A549 (cell line): ENCODE measurements around the gene PCDHGA10. TPM values are rescaled to one million over a fixed set of nuclear protein-coding genes. Genes with fewer than 3 reads are reported as not detected.
"Not testable (repeated sequence)": the region's sequence is repeated elsewhere in the genome, so short reads cannot be mapped to it uniquely, and the experiment has no call there.

Source experiments
- ATAC-seq, 2 experiments: fragments of 200-7000 bp in 1 of 2; fragments of >200 bp in 1 of 2; cut with Nextera tagmentation in 1 of 2; cut with Tn5 transposase in 1 of 2; 3 replicates each; pipeline versions ENCODE4 v1.8.0 to v1.9.1; 2018 to 2020; ENCODE audit warnings: mild to moderate bottlenecking in 1 of 2, moderate library complexity in 1 of 2
- CTCF ChIA-PET: fragments of 300-600 bp; sonication (Branson Sonifier 250); formaldehyde crosslinking; extraction: SDS; loops from one replicate; lab custom pipeline; 2021; ENCODE audit warnings: antibody characterized with exemption, inconsistent platforms; lab: Yijun Ruan, JAX
- POLR2A ChIA-PET: fragments of 350-600 bp; formaldehyde crosslinking; extraction: SDS; loops from one replicate; lab custom pipeline; 2021; ENCODE audit warnings: antibody characterized with exemption, inconsistent platforms; lab: Yijun Ruan, JAX
- DNase-seq, 2 experiments: peaks; one replicate each; pipeline versions ENCODE4 v3.0.0 to v3.0.0-alpha.2; 2011 to 2016; ENCODE audit warnings: low read depth in 1 of 2, low spot score in 1 of 2
- FAIRE-seq: peaks from 2 replicates; lab custom pipeline; 2011; peaks lifted over from hg19 to GRCh38; lab: Jason Lieb, UNC
- H3K27ac ChIP-seq, 2 experiments: fragments of >200 bp; sonication (Bioruptor Twin); formaldehyde crosslinking; 3 replicates each; pipeline ENCODE4 v1.5.1; 2016 to 2017
- H3K4me1 ChIP-seq: fragments of >200 bp; sonication (Bioruptor Twin); formaldehyde crosslinking; 3 replicates; pipeline ENCODE4 v1.6.1; 2016
- H3K4me2 ChIP-seq: fragments of >200 bp; sonication (Bioruptor Twin); formaldehyde crosslinking; 3 replicates; pipeline ENCODE4 v1.6.1; 2016
- H3K4me3 ChIP-seq: fragments of >200 bp; sonication (Bioruptor Twin); formaldehyde crosslinking; 3 replicates; pipeline ENCODE4 v1.5.1; 2016
- H3K9me3 ChIP-seq: fragments of >200 bp; sonication (Bioruptor Twin); formaldehyde crosslinking; 3 replicates; pipeline ENCODE4 v1.6.1; 2016
- CHD2 ChIP-seq: fragments of 150-350 bp; IDR thresholded peaks from 2 replicates; pipeline ENCODE4 v1.6.1; 2014; ENCODE audit warnings: low read length; ENCODE audit not compliant: partially characterized antibody
- FOSL2 ChIP-seq, 2 experiments: fragments of 450-650 bp in 1 of 2; fragments of >200 bp in 1 of 2; sonication (Bioruptor Twin) in 1 of 2; formaldehyde crosslinking; IDR thresholded peaks; 2 replicates each; pipeline versions ENCODE4 v1.5.0 to v1.6.1; 2016 to 2020; ENCODE audit warnings: mild to moderate bottlenecking in 1 of 2, moderate library complexity in 1 of 2
- FOXS1 ChIP-seq: fragments of 250-450 bp; sonication (Bioruptor Pico); IDR thresholded peaks from 2 replicates; pipeline ENCODE4 v1.5.0; 2020; ENCODE audit warnings: mild to moderate bottlenecking, moderate library complexity
- HDAC2 ChIP-seq: fragments of 200-600 bp; sonication (generic); IDR thresholded peaks from 2 replicates; pipeline ENCODE4 v1.6.1; 2016
- HEYL ChIP-seq: fragments of 250-450 bp; sonication (Bioruptor Pico); IDR thresholded peaks from 2 replicates; pipeline ENCODE4 v1.8.0; 2021; ENCODE audit warnings: mild to moderate bottlenecking, moderate library complexity
- HOXA7 ChIP-seq: fragments of 250-450 bp; sonication (Bioruptor Pico); IDR thresholded peaks from 2 replicates; pipeline ENCODE4 v1.5.0; 2020; ENCODE audit warnings: mild to moderate bottlenecking, moderate library complexity
- KDM1A ChIP-seq: fragments of 200-600 bp; sonication (generic); IDR thresholded peaks from 2 replicates; pipeline ENCODE4 v1.6.1; 2016; ENCODE audit warnings: low read depth, mild to moderate bottlenecking
- NR3C1 ChIP-seq: fragments of >200 bp; sonication (Bioruptor Twin); formaldehyde crosslinking; IDR thresholded peaks from 3 replicates; pipeline ENCODE4 v1.6.1; 2017
- PHF8 ChIP-seq: fragments of 200-600 bp; sonication (generic); IDR thresholded peaks from 2 replicates; pipeline ENCODE4 v1.6.1; 2016; ENCODE audit warnings: low read depth, mild to moderate bottlenecking, antibody characterized with exemption, moderate library complexity, borderline replicate concordance
- POLR2AphosphoS2 ChIP-seq: conservative IDR thresholded peaks from 2 replicates; pipeline ENCODE4 v1.6.1; 2012; ENCODE audit warnings: low read length, improper control_type of control experiment, inconsistent platforms
- RAD21 ChIP-seq, 2 experiments: fragments of >200 bp in 1 of 2; sonication (Bioruptor Twin) in 1 of 2; formaldehyde crosslinking in 1 of 2; IDR thresholded peaks in 1 of 2; conservative IDR thresholded peaks in 1 of 2; 2 replicates in 1 of 2; 3 replicates in 1 of 2; pipeline ENCODE4 v1.6.1; 2012 to 2018; ENCODE audit warnings: inconsistent platforms in 1 of 2
- RCOR1 ChIP-seq: fragments of 150-350 bp; IDR thresholded peaks from 2 replicates; pipeline ENCODE4 v1.6.1; 2014; ENCODE audit warnings: antibody characterized with exemption, low read length, low read depth
- SMC3 ChIP-seq: fragments of >200 bp; sonication (Bioruptor Twin); formaldehyde crosslinking; IDR thresholded peaks from 3 replicates; pipeline ENCODE4 v1.6.1; 2018; ENCODE audit warnings: inconsistent platforms
- TFCP2L1 ChIP-seq: fragments of 250-450 bp; sonication (Bioruptor Pico); IDR thresholded peaks from 2 replicates; pipeline ENCODE4 v1.5.0; 2021; ENCODE audit warnings: mild to moderate bottlenecking
- TP53 ChIP-seq: fragments of 250-450 bp; sonication (Bioruptor Pico); IDR thresholded peaks from 2 replicates; pipeline ENCODE4 v1.5.0; 2021; ENCODE audit warnings: mild to moderate bottlenecking, moderate library complexity
- ZC3H11A ChIP-seq: fragments of 450-650 bp; IDR thresholded peaks from 2 replicates; pipeline ENCODE4 v1.6.1; 2014; ENCODE audit warnings: antibody characterized with exemption, mild to moderate bottlenecking
- ZFP36 ChIP-seq: fragments of 450-650 bp; IDR thresholded peaks from 2 replicates; pipeline ENCODE4 v1.6.1; 2014; ENCODE audit warnings: borderline replicate concordance; ENCODE audit not compliant: partially characterized antibody
- ZNF302 ChIP-seq: fragments of 250-450 bp; sonication (Bioruptor Pico); IDR thresholded peaks from 2 replicates; pipeline ENCODE4 v1.9.0; 2021; ENCODE audit warnings: inconsistent platforms, mild to moderate bottlenecking, moderate library complexity
- ZSCAN20 ChIP-seq: fragments of 250-450 bp; sonication (Bioruptor Pico); IDR thresholded peaks from 2 replicates; pipeline ENCODE4 v1.8.0; 2022; ENCODE audit warnings: mild to moderate bottlenecking, moderate library complexity
- WGBS: methylation state at CpG from one replicate; pipeline ENCODE4 v1.1.6; 2017; ENCODE audit errors: missing lambda C conversion rate; 5-methylcytosine and 5-hydroxymethylcytosine counted together
- polyA plus RNA-seq, 4 experiments: library from polyadenylated mRNA; depleted of rRNA in 3 of 4; stranded (reverse); fragments of >200 nt; fragmentation: RNase III in 1 of 4; extraction: RNeasy Plus Mini Kit Qiagen cat#74134 plus additional on column Dnase treatment in 1 of 4; gene quantifications; 2 replicates in 3 of 4; 3 replicates in 1 of 4; pipeline ENCODE4 v1.2.3, GENCODE V29; 2011 to 2017
- TF ChIP-seq, protein P1 (sequence below): IDR thresholded peaks from 2 replicates; pipeline ENCODE4 v1.6.1; 2012
- TF ChIP-seq, protein P2 (sequence below): fragments of >200 bp; sonication (Bioruptor Twin); formaldehyde crosslinking; IDR thresholded peaks from 2 replicates; pipeline ENCODE4 v1.6.1; 2016
- TF ChIP-seq, protein P3 (sequence below): IDR thresholded peaks from 2 replicates; pipeline ENCODE4 v1.6.1; 2012; ENCODE audit warnings: low read depth, borderline replicate concordance

The PCDHGA10 gene
- polyA plus RNA-seq, 2 of the 4 experiments (the other 2 are of a cell fraction), result 0.04 TPM; not detected in 1

DNA sequence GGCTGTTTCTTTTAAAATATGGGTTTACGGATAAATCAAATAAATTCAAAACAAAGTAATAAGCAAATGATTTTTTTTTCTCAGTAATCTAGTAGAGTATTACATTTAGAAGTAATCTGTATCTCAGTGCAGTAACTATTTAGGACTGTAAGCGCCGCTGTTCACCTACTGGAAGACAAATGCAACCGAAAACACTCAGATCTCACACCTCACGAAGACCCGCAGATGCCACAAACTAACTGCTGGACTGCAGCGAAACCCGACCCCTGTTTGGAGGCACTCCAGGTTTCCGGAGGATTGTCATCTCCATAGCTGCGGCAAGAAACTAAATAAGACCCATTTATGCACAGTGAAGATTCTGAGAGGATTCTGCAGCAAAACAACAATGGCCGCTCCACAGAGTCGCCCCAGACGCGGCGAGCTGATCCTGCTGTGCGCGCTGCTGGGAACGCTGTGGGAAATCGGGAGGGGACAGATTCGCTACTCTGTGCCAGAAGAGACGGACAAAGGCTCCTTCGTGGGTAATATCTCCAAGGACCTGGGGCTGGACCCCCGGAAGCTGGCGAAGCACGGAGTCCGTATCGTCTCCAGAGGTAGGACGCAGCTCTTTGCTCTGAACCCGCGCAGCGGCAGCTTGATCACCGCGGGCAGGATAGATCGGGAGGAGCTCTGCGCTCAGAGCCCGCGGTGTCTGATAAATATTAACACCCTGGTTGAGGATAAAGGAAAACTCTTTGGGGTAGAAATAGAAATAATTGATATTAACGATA is 20.2 kb upstream of the PCDHGA10 start, which contains the start of gene PCDHGA8:
Gene PCDHGA8 (plus strand): TSS at position 205 of the 770 bp plus-strand sequence. CDS start 181 bp downstream, at position 386.
- DNase-seq, result peak in 1 of 2 experiments; percentile 27
- peak in 1 of 2 experiments; percentile 22; a peak in 1 of 5 replicates for TF ChIP-seq RAD21 (conservative IDR thresholded peaks at IDR 0.05 in 1 of 2, IDR thresholded peaks at IDR 0.05 in 1 of 2)
- TF ChIP-seq HEYL (CRISPR knock-in tag), result no peak
- no peak for TF ChIP-seq FOSL2 (IDR thresholded peaks at IDR 0.05)
- TF ChIP-seq FOSL2 (CRISPR knock-in tag; IDR thresholded peaks at IDR 0.05), result no peak
- no peak for TF ChIP-seq CHD2
- TF ChIP-seq, protein P1, sequence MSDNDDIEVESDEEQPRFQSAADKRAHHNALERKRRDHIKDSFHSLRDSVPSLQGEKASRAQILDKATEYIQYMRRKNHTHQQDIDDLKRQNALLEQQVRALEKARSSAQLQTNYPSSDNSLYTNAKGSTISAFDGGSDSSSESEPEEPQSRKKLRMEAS, result peak; percentile 31; the same call in 1 of the 2 replicates
- TF ChIP-seq NR3C1, result no peak
- TF ChIP-seq, protein P2, sequence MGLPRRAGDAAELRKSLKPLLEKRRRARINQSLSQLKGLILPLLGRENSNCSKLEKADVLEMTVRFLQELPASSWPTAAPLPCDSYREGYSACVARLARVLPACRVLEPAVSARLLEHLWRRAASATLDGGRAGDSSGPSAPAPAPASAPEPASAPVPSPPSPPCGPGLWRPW, result no peak
- TF ChIP-seq, all 56 proteins: peak for 2
- H3K4me2 ChIP-seq, result no peak within 1 kb of the TSS
- no peak within 1 kb of the TSS for H3K4me3 ChIP-seq
- no peaks in the 10 kb centered on the region for H3K4me1 ChIP-seq
- ChIA-PET POLR2A (no interaction called here), CTCF (interaction anchor here (0.9 to 2.1 kb wide), 6 partner anchors 22 to 193 kb away, joined by 3 to 5 read pairs (median 4); partner anchors contain the start of genes PCDHB11, PCDHGB1 and PCDHGB3)
- WGBS, result 81% methylated on average over 34 of the region's 38 CpGs
- ATAC-seq, result no peak
- peaks cover 68% of the 10 kb centered on the region for H3K9me3 ChIP-seq
- no peak for FAIRE-seq
- H3K27ac ChIP-seq, result no peak within 1 kb of the TSS

DNA sequence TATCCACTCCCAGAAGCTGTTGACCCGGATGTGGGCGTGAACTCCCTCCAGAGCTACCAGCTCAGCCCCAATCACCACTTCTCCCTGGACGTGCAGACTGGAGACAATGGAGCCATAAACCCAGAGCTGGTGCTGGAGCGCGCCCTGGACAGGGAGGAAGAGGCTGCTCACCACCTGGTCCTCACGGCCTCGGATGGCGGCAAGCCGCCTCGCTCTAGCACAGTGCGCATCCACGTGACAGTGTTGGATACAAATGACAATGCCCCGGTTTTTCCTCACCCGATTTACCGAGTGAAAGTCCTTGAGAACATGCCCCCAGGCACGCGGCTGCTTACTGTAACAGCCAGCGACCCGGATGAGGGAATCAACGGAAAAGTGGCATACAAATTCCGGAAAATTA is 19.5 kb upstream of the PCDHGA10 start:
- TF ChIP-seq, protein P3, sequence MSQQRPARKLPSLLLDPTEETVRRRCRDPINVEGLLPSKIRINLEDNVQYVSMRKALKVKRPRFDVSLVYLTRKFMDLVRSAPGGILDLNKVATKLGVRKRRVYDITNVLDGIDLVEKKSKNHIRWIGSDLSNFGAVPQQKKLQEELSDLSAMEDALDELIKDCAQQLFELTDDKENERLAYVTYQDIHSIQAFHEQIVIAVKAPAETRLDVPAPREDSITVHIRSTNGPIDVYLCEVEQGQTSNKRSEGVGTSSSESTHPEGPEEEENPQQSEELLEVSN, result no peak
- TF ChIP-seq HOXA7 (CRISPR knock-in tag), result no peak
- no peak for TF ChIP-seq SMC3
- no peak for TF ChIP-seq PHF8
- no peak for TF ChIP-seq TP53 (CRISPR knock-in tag)
- no peak for TF ChIP-seq TFCP2L1 (CRISPR knock-in tag)
- TF ChIP-seq ZFP36, result no peak
- no peak for TF ChIP-seq NR3C1
- TF ChIP-seq HDAC2, result no peak
- no peak for TF ChIP-seq RCOR1
- TF ChIP-seq, protein P1, result no peak
- no peak for TF ChIP-seq POLR2AphosphoS2
- TF ChIP-seq KDM1A, result no peak
- TF ChIP-seq FOXS1 (CRISPR knock-in tag), result no peak
- no peak for TF ChIP-seq ZC3H11A
- no peak for TF ChIP-seq ZSCAN20 (CRISPR knock-in tag)
- no peak for TF ChIP-seq ZNF302 (CRISPR knock-in tag)
- TF ChIP-seq, all 56 proteins: peak for 0
- no peak overlapping the region for H3K4me3 ChIP-seq
- H3K4me2 ChIP-seq, result no peak overlapping the region
- H3K27ac ChIP-seq, result no peak overlapping the region
- 72% methylated on average over 20 of the region's 21 CpGs for WGBS
- ATAC-seq (no peak), FAIRE-seq (no peak), DNase-seq (no peak)
- POLR2A ChIA-PET, result no interaction called here
- CTCF ChIA-PET, result interaction anchor here (0.9 to 1.5 kb wide), 5 partner anchors 10 to 165 kb away, joined by 3 to 5 read pairs (median 4); partner anchors contain the start of genes PCDHGA7, PCDHGB1 and PCDHGB3
- H3K9me3 ChIP-seq, result peaks cover 67% of the 10 kb centered on the region
- H3K4me1 ChIP-seq, result no peaks in the 10 kb centered on the region

DNA sequence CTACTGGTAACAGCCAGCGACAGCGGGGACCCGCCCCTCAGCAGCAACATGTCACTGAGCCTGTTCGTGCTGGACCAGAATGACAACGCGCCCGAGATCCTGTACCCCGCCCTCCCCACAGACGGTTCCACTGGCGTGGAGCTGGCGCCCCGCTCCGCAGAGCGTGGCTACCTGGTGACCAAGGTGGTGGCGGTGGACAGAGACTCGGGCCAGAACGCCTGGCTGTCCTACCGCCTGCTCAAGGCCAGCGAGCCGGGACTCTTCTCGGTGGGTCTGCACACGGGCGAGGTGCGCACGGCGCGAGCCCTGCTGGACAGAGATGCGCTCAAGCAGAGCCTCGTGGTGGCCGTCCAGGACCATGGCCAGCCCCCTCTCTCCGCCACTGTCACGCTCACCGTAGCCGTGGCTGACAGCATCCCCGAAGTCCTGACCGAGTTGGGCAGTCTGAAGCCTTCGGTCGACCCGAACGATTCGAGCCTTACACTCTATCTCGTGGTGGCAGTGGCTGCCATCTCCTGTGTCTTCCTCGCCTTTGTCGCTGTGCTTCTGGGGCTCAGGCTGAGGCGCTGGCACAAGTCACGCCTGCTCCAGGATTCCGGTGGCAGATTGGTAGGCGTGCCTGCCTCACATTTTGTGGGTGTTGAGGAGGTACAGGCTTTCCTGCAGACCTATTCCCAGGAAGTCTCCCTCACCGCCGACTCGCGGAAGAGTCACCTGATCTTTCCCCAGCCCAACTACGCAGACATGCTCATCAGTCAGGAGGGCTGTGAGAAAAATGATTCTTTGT is 18.2 kb upstream of the PCDHGA10 start:
- POLR2A ChIA-PET, DNase-seq, ATAC-seq, H3K4me2 ChIP-seq, H3K4me1 ChIP-seq, FAIRE-seq, H3K27ac ChIP-seq, H3K4me3 ChIP-seq: not testable (repeated sequence)
- peaks cover 70% of the 10 kb centered on the region for H3K9me3 ChIP-seq
- WGBS, result 82% methylated on average over 26 of the region's 53 CpGs
- CTCF ChIA-PET, result interaction anchor here (1.1 to 1.9 kb wide), 3 partner anchors 12 to 310 kb away, joined by 3 to 4 read pairs (median 3); partner anchors contain the start of genes PCDHGA7 and PCDHGB7
